ENCODE results near the gene ETF1. TPM values are rescaled to one million over a fixed set of nuclear protein-coding genes. Genes with fewer than 3 reads are reported as not detected.

Gene ETF1
- total RNA-seq, 1 donor from 2014 or later, result 116 TPM

- peaks cover 9% of the 10 kb centered on the region for H3K4me1 ChIP-seq
- peak overlapping the region; percentile 91 for H3K4me3 Mint-ChIP-seq
- peaks cover 11% of the 10 kb centered on the region for H3K79me2 ChIP-seq (ENCODE audit: low read depth)
- peaks cover 8% of the 10 kb centered on the region for H3K9me3 Mint-ChIP-seq
- no peaks in the 10 kb centered on the region for H3K36me3 ChIP-seq
- DNase-seq (ENCODE audit: low spot score), result no peak
- H3K4me2 ChIP-seq, result peak overlapping the region; percentile 92
- H4K20me1 ChIP-seq (ENCODE audit: low read depth), result peaks cover 30% of the 10 kb centered on the region
- H3K27ac ChIP-seq, result no peak overlapping the region
- no peak overlapping the region for H2AFZ ChIP-seq (replicated peaks)
- no peak overlapping the region for H3K9ac ChIP-seq
- peak overlapping the region; percentile 90 for H3K4me3 ChIP-seq
- peaks cover 27% of the 10 kb centered on the region for H3K27me3 Mint-ChIP-seq (ENCODE audit: insufficient read depth, low read depth)
- peaks cover 29% of the 10 kb centered on the region for H3K4me1 Mint-ChIP-seq
- H3K36me3 Mint-ChIP-seq, result peaks cover 22% of the 10 kb centered on the region
- H3F3A ChIP-seq (ENCODE audit: low read depth), result peaks cover 36% of the 10 kb centered on the region
- H3K27me3 ChIP-seq, result peaks cover 32% of the 10 kb centered on the region
- H3K27ac Mint-ChIP-seq, result peak overlapping the region; percentile 78
- no peaks in the 10 kb centered on the region for H3K9me3 ChIP-seq (ENCODE audit: low read depth)
- TF ChIP-seq EZH2 (IDR thresholded peaks at IDR 0.05), result no peak
- TF ChIP-seq, protein P1, sequence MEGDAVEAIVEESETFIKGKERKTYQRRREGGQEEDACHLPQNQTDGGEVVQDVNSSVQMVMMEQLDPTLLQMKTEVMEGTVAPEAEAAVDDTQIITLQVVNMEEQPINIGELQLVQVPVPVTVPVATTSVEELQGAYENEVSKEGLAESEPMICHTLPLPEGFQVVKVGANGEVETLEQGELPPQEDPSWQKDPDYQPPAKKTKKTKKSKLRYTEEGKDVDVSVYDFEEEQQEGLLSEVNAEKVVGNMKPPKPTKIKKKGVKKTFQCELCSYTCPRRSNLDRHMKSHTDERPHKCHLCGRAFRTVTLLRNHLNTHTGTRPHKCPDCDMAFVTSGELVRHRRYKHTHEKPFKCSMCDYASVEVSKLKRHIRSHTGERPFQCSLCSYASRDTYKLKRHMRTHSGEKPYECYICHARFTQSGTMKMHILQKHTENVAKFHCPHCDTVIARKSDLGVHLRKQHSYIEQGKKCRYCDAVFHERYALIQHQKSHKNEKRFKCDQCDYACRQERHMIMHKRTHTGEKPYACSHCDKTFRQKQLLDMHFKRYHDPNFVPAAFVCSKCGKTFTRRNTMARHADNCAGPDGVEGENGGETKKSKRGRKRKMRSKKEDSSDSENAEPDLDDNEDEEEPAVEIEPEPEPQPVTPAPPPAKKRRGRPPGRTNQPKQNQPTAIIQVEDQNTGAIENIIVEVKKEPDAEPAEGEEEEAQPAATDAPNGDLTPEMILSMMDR (IDR thresholded peaks at IDR 0.05), result no peak
- no peak for TF ChIP-seq EZH2phosphoT487 (IDR thresholded peaks at IDR 0.05)
Measured at GRCh38 chr5:138466900-138467710, 75.9 kb downstream of the ETF1 start.

DNA sequence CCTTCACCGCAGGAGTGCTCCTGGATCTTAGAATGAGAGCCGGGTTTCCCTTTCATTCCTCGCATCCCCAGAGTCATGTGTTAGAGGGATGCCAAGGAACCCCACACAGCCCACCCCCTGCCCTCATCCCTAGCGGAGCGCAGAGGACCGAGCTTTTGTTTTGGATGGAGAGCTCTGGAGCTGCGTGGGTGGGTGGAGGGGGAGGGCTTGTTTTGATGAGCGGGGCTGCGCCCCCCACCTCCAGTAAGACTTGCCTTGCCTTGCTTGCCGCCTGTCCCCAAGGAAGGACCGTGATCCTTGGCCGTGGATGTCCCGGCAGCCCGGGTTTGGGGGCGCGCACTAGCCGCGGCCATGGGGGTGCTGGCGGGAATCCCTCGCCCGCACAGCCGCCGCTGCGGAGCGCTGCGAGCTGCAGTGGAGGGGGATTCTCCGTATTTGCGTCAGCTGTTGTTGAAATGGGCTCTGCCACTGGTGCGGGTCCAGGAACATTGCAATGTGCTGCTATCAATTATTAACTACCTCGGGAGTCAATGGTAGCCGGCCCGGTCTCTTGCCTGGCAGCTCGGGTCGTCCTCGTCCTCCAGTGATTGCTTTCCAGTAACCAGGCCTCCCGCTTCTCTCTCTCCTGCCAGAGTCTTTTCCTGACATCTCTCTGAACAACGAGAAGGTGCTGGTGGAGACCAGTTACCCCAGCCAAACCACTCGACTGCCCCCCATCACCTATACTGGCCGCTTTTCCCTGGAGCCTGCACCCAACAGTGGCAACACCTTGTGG, 76.7 kb downstream of the ETF1 start:
- peak overlapping the region; percentile 91 for H3K4me3 Mint-ChIP-seq
- no peak for DNase-seq (ENCODE audit: low spot score)
- TF ChIP-seq EZH2phosphoT487 (IDR thresholded peaks at IDR 0.05), result no peak
- TF ChIP-seq EZH2 (IDR thresholded peaks at IDR 0.05), result peak; percentile 62
- TF ChIP-seq, protein P1 (IDR thresholded peaks at IDR 0.05), result no peak

DNA sequence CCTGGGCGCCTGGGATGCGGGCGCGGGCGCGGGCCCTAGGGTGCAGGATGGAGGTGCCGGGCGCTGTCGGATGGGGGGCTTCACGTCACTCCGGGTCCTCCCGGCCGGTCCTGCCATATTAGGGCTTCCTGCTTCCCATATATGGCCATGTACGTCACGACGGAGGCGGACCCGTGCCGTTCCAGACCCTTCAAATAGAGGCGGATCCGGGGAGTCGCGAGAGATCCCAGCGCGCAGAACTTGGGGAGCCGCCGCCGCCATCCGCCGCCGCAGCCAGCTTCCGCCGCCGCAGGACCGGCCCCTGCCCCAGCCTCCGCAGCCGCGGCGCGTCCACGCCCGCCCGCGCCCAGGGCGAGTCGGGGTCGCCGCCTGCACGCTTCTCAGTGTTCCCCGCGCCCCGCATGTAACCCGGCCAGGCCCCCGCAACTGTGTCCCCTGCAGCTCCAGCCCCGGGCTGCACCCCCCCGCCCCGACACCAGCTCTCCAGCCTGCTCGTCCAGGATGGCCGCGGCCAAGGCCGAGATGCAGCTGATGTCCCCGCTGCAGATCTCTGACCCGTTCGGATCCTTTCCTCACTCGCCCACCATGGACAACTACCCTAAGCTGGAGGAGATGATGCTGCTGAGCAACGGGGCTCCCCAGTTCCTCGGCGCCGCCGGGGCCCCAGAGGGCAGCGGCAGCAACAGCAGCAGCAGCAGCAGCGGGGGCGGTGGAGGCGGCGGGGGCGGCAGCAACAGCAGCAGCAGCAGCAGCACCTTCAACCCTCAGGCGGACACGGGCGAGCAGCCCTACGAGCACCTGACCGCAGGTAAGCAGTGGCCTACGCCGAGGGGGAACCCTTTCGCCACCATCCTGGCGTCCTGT, 77.5 kb downstream of the ETF1 start, which contains the start of gene EGR1:
TSS of gene EGR1 (plus strand) at position 219 of the 864 bp plus-strand sequence. CDS start at position 502, 283 bp downstream.
- Mint-ChIP-seq H3K9me3 (peaks cover 8% of the 10 kb centered on the region), H3K36me3 (peaks cover 22% of the 10 kb centered on the region), H3K4me1 (peaks cover 29% of the 10 kb centered on the region), H3K4me3 (peak within 1 kb of the TSS; percentile 91), H3K27ac (peak within 1 kb of the TSS; percentile 94), H3K27me3 (ENCODE audit: insufficient read depth, low read depth) (peaks cover 29% of the 10 kb centered on the region)
- Histone ChIP-seq H3F3A (ENCODE audit: low read depth) (peaks cover 36% of the 10 kb centered on the region), H3K9ac (peak within 1 kb of the TSS; percentile 90), H3K9me3 (ENCODE audit: low read depth) (no peaks in the 10 kb centered on the region), H3K4me2 (peak within 1 kb of the TSS; percentile 92), H3K4me3 (peak within 1 kb of the TSS; percentile 90), H3K36me3 (no peaks in the 10 kb centered on the region), H3K4me1 (peaks cover 9% of the 10 kb centered on the region), H3K27ac (peak within 1 kb of the TSS; percentile 96), H3K27me3 (peaks cover 32% of the 10 kb centered on the region), H3K79me2 (ENCODE audit: low read depth) (peaks cover 11% of the 10 kb centered on the region), H4K20me1 (ENCODE audit: low read depth) (peaks cover 30% of the 10 kb centered on the region), H2AFZ (replicated peaks) (no peak within 1 kb of the TSS)
- DNase-seq (ENCODE audit: low spot score), result peak; percentile 97
- TF ChIP-seq EZH2phosphoT487 (IDR thresholded peaks at IDR 0.05), result no peak
- no peak for TF ChIP-seq EZH2 (IDR thresholded peaks at IDR 0.05)
- TF ChIP-seq, protein P1 (IDR thresholded peaks at IDR 0.05), result peak; percentile 4

More for the DNA sequence above, 76.7 kb downstream of the ETF1 start:
- Mint-ChIP-seq H3K4me1 (peaks cover 29% of the 10 kb centered on the region), H3K27me3 (ENCODE audit: insufficient read depth, low read depth) (peaks cover 29% of the 10 kb centered on the region), H3K27ac (no peak overlapping the region), H3K9me3 (peaks cover 8% of the 10 kb centered on the region), H3K36me3 (peaks cover 22% of the 10 kb centered on the region)
- Histone ChIP-seq H3K9ac (peak overlapping the region; percentile 90), H3K4me1 (peaks cover 9% of the 10 kb centered on the region), H4K20me1 (ENCODE audit: low read depth) (peaks cover 30% of the 10 kb centered on the region), H3K4me2 (peak overlapping the region; percentile 92), H3K4me3 (peak overlapping the region; percentile 90), H3K27me3 (peaks cover 32% of the 10 kb centered on the region), H3F3A (ENCODE audit: low read depth) (peaks cover 36% of the 10 kb centered on the region), H3K36me3 (no peaks in the 10 kb centered on the region), H3K27ac (no peak overlapping the region), H3K79me2 (ENCODE audit: low read depth) (peaks cover 11% of the 10 kb centered on the region), H3K9me3 (ENCODE audit: low read depth) (no peaks in the 10 kb centered on the region), H2AFZ (replicated peaks) (no peak overlapping the region)
